Inflammatory macrophage treated with lipopolysaccharide for 1 hour (primary cell): ENCODE results near the gene DNAJB6.

ENCODE experiments used
- DNase-seq, 2 donors: peaks; one replicate each; pipeline ENCODE4 v3.0.0-alpha.2; 2020 to 2022

Gene DNAJB6

GRCh38 chr7:157329447-157329846 is 7.4 kb upstream of the DNAJB6 start:
- no peak for DNase-seq

DNA sequence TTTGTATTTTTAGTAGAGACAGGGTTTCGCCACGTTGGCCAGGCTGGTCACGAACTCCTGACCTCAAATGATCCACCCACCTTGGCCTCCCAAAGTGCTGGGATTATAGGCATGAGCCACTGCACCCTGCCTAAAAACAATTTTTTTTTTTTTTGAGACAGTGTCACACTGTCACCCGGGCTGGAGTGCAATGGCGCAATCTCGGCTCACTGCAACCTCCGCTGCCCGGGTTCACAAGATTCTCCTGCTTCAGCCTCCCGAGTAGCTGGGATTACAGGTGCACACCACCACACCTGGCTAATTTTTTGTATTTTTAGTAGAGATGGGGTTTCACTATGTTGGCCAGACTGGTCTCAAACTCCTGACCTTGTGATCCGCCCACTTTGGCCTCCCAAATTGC is 6.2 kb upstream of the DNAJB6 start:
- DNase-seq, result peak in 1 of 2 donors; percentile 35

DNA sequence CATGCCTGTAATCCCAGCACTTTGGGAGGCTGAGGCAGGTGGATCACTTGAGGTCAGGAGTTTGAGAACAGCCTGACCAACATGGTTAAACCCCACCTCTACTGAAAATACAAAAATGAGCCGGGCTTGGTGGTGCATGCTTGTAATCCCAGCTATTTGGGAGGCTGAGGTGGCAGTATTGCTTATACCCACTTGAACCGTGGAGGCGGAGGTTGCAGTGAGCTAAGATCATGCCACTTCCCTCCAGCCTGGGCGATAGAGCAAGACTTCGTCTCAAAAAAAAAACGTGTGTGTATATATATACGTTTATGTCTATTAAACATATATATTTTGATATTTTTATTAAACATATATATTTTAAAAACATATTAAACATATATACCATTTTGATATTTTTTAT is 5.8 kb upstream of the DNAJB6 start:
- DNase-seq, result peak; percentile 55 to 84

GRCh38 chr7:157335236-157335635 is 1.6 kb upstream of the DNAJB6 start:
- no peak for DNase-seq

DNA sequence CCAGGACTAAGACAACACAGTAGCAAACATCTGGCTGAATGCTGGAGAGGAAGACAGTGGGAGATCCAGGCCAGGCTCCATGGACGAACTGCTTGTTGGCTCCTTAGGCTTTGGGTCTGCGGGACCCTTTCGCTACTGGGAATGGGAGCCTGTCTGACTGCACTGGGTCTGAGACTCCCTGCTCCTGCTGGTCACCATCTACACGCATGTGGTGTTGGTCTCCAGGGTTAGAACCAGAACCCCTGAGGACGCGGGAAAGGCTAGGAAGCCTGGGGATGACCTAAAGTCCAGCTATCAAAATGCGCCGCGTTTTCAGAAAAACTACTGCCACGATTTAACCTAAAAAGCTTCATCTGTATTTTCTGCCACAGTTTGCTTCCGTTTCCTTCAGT is 817 bp upstream of the DNAJB6 start:
- no peak for DNase-seq

GRCh38 chr7:157337316-157338149 is 729 bp downstream of the DNAJB6 start:
- DNase-seq, result peak; percentile 70 to 71

DNA sequence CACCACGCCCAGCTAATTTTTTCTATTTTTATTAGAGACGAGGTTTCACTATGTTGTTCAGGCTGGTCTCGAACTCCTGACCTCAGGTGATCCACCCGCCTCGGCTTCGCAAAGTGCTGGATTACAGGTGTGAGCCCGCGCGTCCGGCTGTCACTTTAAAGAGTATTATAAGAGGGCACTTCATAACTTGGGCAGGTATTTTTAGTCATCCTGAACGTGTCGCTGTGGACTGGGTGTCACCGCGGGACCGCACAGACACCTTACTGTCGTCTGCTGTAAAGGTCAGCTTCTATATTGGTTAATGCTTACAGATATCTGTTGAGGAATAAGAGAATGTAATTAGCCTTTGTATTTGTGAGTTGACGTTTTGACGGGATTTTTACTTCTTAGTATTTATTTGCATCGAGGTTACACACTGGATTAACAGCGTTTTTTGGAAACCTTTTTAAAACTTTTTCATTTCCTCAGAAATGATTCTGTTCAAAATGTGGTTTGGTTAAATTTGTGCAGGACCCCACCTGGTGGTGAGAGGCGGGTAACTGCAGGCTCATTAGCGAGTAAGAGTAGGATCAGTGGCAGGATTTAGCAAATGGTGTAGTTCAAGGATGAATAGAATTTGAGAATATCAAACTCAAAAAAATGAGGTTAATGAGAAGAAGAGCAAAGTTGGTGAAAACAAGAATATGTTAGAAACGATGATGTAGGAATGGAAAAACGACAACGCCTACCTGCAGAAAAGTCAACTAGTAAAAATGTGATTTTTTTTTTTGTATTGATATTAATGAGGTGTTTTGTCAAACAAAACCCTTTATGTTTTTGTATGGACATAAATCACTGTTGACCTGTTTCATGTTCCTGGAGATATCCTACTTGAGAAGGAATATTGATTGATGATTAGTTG is 3.2 kb downstream of the DNAJB6 start:
- peak; percentile 53 to 84 for DNase-seq

- DNase-seq, result no peak
Observed at GRCh38 chr7:157347217-157347904, 10.6 kb downstream of the DNAJB6 start.

GRCh38 chr7:157348548-157348947 is 11.7 kb downstream of the DNAJB6 start:
- DNase-seq, result no peak

- DNase-seq, result peak; percentile 46 to 54
Observed at GRCh38 chr7:157352516-157352915, 15.7 kb downstream of the DNAJB6 start.

GRCh38 chr7:157355784-157356511 is 19.1 kb downstream of the DNAJB6 start:
- DNase-seq, result no peak

DNA sequence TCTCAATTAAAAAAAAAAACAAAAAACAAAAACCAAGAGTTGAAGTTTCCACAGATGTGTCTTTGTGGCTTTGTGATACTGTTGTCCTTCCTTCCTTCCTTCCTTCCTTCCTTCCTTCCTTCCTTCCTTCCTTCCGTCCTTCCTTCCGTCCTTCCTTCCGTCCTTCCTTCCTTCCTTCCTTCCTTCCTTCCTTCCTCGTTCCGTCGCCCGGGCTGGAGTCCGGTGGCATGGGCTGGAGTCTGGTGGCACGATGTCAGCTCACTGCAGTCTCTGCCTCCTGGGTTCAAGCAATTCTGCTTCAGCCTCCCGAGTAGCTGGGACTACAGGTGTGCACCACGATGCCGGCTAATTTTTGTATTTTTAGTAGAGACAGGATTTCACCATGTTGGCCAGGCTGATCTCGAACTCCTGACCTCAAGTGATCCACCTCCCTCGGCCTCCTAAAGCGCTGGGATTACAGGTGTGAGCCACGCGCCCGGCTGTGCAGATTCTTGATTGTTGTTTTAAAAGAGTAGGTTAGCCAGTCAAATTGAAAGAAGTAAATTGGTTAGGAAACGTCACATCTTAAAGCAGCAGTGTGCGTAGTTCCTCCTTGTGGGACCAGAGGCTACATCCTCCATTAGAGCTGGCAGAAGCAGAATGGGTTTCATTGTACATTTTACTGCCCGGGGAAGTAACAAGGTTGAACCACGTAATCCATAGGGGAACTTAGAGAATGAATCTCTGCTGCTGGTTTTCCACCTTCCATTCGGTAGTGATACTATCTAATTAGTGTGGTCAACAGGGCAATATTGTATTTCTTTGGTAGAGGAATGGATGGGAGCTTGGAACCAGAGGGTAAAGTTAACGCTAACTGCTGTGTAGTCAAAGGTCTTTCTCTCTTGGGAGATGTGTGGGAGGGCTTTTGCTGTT is 20.6 kb downstream of the DNAJB6 start:
- DNase-seq, result peak in 1 of 2 donors; percentile 43

- DNase-seq, result no peak
Observed at GRCh38 chr7:157358041-157358752, 21.4 kb downstream of the DNAJB6 start.

DNA sequence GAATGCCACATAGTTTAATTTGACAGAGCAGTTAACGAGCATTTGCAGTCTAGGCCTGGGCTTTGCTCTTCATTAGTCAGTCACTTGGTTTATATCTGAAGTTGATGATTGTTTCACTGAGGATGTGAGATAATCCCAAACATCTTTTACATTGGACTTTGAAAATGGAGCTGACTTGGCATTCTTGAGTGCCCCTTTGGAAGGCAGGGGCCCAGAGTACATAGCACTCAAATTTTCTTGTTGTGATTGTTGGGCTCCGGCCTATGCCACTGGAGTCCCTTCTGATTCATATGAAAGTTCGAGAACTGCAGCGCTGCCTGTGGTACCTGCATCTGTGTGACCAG is 21.9 kb downstream of the DNAJB6 start:
- DNase-seq, result no peak

DNA sequence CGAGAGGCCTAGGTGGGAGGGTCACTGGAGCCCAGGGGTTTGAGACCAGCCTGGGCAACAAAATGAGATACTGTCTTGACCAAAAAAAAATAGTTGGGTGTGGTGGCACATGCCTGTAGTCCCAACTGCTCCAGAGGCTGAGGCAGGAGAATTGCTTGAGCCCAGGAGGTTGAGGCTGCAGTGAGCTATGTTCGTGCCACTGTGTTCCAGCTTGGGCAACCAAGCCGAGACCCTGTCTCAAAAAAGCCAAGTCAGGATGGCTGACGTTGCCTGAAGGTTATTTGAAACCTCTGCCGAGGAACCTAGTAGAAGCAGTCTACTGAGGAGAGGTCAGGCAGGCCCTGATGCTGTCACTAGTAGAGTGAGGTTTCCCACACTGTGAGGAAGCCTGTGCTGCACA is 22.8 kb downstream of the DNAJB6 start:
- DNase-seq, result no peak

DNA sequence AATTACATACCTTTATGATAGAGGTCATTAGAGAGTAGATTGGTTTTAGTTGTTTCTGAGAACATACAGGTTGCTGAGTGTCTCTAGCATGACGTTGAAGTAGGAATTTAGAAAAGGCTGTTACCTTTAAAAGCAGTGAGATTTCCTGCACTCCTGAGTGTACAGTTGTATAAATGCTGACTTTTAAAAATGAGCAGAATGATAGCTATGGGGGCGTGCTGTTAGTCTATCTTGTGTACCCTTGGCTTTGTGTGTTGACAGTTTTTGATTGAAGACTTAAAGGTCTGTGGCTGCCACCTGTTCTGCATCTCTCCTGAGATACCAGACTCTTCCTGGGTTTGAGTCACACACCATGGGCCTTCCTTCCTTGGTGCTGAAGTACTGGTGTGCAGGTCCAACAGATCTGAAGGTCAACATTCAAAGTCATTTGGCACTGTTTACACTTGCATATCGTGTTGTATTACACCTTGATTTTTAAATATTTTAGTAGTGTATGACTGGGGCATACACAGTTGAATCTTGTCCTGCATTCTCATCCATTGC is 23.8 kb downstream of the DNAJB6 start:
- DNase-seq, result no peak

- no peak for DNase-seq
Observed at GRCh38 chr7:157361537-157361936, 24.7 kb downstream of the DNAJB6 start.

DNA sequence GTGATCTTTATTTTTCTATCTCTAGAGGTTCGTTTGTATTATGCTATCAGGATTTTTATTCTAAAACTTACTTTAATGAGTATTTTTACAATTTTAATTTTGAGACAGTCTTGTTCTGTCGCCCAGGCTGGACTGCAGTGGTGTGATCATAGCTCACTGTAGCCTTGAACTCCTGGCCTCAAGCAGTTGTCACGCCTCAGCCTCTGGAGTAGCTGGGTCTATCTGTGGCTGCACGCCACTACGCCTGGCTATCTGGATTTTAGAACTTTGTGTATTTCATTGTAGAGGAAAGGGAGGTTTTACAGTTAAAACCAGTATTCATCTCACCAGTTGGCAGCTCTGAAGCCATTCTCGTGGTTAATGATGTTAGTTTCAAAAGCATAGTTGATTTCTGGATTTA is 25.9 kb downstream of the DNAJB6 start:
- no peak for DNase-seq

DNA sequence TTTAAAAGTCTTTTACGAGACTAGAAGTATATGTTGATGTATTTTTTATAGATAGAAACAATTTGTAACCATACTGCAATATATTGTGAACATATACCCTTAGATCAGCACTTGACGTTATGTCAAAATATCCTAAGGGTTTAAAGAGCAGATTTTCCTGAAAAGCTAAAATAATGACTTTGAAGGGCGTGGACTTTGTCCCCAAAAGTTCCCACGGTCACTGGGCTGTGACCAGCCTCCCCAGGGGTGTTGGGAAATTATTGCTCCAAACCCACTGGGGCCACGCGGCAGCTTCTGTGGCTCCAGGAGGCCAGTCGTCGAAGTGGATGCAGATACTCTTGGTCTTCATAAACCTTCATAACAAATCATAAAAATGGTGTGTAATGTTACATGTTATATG is 29.9 kb downstream of the DNAJB6 start:
- no peak for DNase-seq

- no peak for DNase-seq
Observed at GRCh38 chr7:157368955-157369354, 32.2 kb downstream of the DNAJB6 start.

GRCh38 chr7:157370742-157371141 is 33.9 kb downstream of the DNAJB6 start:
- DNase-seq, result no peak
